Measurements from ENCODE around the gene LYSMD1. TPM values are rescaled to one million over a fixed set of nuclear protein-coding genes. Genes with fewer than 3 reads are reported as not detected.

LYSMD1 gene
- total and polyA plus RNA-seq, 2 of the 4 experiments (the other 2 are of a cell fraction): 5.9 to 10.4 TPM

DNA sequence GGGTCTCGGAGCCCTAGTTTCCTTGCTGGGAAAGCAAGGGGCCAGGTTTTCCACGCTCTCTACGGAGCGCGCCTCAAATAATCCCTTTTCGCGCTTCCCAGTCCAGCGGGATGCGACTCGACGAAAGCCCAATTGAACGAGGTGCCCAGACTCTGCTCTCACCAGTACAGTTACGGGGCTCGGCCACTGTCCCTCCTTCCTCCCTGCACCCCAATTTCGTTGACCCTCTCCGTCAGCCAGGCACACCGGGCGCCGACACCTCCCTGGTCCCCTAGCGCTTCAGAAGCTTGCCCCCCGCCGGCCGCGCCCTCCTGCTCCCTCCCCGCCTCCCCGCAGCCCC, 19.7 kb downstream of the LYSMD1 start:
- H2AFZ ChIP-seq (replicated peaks; ENCODE audit: low read length, poor library complexity): peak overlapping the region; percentile 91
- no TSS peak for BruUV-seq (replicated peaks)
- H3K9me1 ChIP-seq (ENCODE audit: insufficient read depth, low read length): peaks cover 4% of the 10 kb centered on the region; the same call in 1 of the 2 replicates
- H3K23ac ChIP-seq (ENCODE audit: low read depth, low read length): peak overlapping the region; percentile 87; the same call in 1 of the 2 replicates
- ATAC-seq (ENCODE audit: low read depth): peak; percentile 20
- H2BK20ac ChIP-seq (ENCODE audit: low read depth, low read length): no peak overlapping the region
- no peak overlapping the region; a peak in 1 of 4 replicates for H4K8ac ChIP-seq (ENCODE audit: low read depth in 2 of 2, low read length in 2 of 2)
- H3K9ac ChIP-seq (ENCODE audit: low read depth, low read length): peak overlapping the region; percentile 79
- no peaks in the 10 kb centered on the region for H3K9me3 ChIP-seq (ENCODE audit: control insufficient read depth, insufficient read depth, low read length)
- peak overlapping the region; percentile 61; the same call in 1 of the 2 replicates for H3K14ac ChIP-seq (replicated peaks; ENCODE audit: low read depth, low read length)
- H3K56ac ChIP-seq (ENCODE audit: extremely low read depth, insufficient read depth, low read length): no peak overlapping the region
- H3K4ac ChIP-seq (ENCODE audit: low read depth, low read length): no peak overlapping the region; the same call in 1 of the 2 replicates
- no peaks in the 10 kb centered on the region for H3K36me3 ChIP-seq (ENCODE audit: control insufficient read depth, insufficient read depth, low read length)
- dilution Hi-C loops (cut with HindIII; ENCODE audit: low sequenced_read_pairs, unreplicated experiment): no loop called here
- peak overlapping the region; percentile 77 for H3K4me3 ChIP-seq (ENCODE audit: insufficient read depth, low read depth, low read length)
- peaks cover 5% of the 10 kb centered on the region; the same call in 1 of the 2 replicates for H4K20me1 ChIP-seq (ENCODE audit: insufficient read depth, low read length)
- intact Hi-C loops (cut with micrococcal nuclease): loop anchor here (5.0 kb wide), 1 partner anchor 74 kb away; the partner anchor contains the start of gene GABPB2
- H2BK5ac ChIP-seq (ENCODE audit: low read depth, low read length, poor library complexity, severe bottlenecking): no peak overlapping the region
- no peak overlapping the region for H2BK120ac ChIP-seq (ENCODE audit: low read depth, low read length)
- TF ChIP-seq CHD1 (IDR thresholded peaks at IDR 0.05; ENCODE audit: low read depth, low read length): no peak
- TF ChIP-seq POLR2A (IDR thresholded peaks at IDR 0.05; ENCODE audit: low read depth, low read length): no peak
- no peak for TF ChIP-seq NFE2L2 (IDR thresholded peaks at IDR 0.05; ENCODE audit: low read depth, low read length)
- no peak for TF ChIP-seq SMC3 (IDR thresholded peaks at IDR 0.05; ENCODE audit: low read depth, low read length)
- TF ChIP-seq, protein P1, sequence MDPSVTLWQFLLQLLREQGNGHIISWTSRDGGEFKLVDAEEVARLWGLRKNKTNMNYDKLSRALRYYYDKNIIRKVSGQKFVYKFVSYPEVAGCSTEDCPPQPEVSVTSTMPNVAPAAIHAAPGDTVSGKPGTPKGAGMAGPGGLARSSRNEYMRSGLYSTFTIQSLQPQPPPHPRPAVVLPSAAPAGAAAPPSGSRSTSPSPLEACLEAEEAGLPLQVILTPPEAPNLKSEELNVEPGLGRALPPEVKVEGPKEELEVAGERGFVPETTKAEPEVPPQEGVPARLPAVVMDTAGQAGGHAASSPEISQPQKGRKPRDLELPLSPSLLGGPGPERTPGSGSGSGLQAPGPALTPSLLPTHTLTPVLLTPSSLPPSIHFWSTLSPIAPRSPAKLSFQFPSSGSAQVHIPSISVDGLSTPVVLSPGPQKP (IDR thresholded peaks at IDR 0.05; ENCODE audit: borderline replicate concordance, low read depth, low read length): no peak
- TF ChIP-seq USF2 (IDR thresholded peaks at IDR 0.05; ENCODE audit: low read depth, low read length): no peak
- TF ChIP-seq RFX5 (IDR thresholded peaks at IDR 0.05; ENCODE audit: low read depth, low read length): no peak
- no peak for TF ChIP-seq CEBPB (IDR thresholded peaks at IDR 0.05; ENCODE audit: low read depth, low read length)
- no peak for TF ChIP-seq RAD21 (IDR thresholded peaks at IDR 0.05; ENCODE audit: low read length)
- TF ChIP-seq MAZ (IDR thresholded peaks at IDR 0.05; ENCODE audit: borderline replicate concordance, low read depth, low read length): no peak
- no peak for TF ChIP-seq MXI1 (IDR thresholded peaks at IDR 0.05; ENCODE audit: borderline replicate concordance, low read depth, low read length)
- no peak for TF ChIP-seq MAFK (IDR thresholded peaks at IDR 0.05; ENCODE audit: low read depth, low read length)
- no peak for TF ChIP-seq FOS (IDR thresholded peaks at IDR 0.05; ENCODE audit: low read depth, low read length)
- no peak for TF ChIP-seq CTCF (conservative IDR thresholded peaks at IDR 0.05; ENCODE audit: low read depth, low read length)
- no peak for TF ChIP-seq BHLHE40 (IDR thresholded peaks at IDR 0.05; ENCODE audit: low read depth, low read length)
- TF ChIP-seq RCOR1 (IDR thresholded peaks at IDR 0.05; ENCODE audit: insufficient replicate concordance, low read length): no peak
- WGBS, 2 experiments (ENCODE audit: extremely low coverage in 2 of 2, insufficient read length in 1 of 2): 0% methylated on average over 16 of the region's 26 CpGs; no CpG with 5 or more reads in 1 of the 2 experiments
- no peak for DNase-seq
- H2AK9ac ChIP-seq (replicated peaks; ENCODE audit: low read depth, low read length, poor library complexity): peak overlapping the region; percentile 85
- in situ Hi-C loops (cut with MboI; ENCODE audit: low sequenced_read_pairs): no loop called here
- peaks cover 0 to 6% of the 10 kb centered on the region in 2 experiments; a peak in 1 of 4 replicates for H3K79me1 ChIP-seq (ENCODE audit: low read depth in 1 of 2, low read length in 2 of 2)
- H2BK15ac ChIP-seq (ENCODE audit: low read depth, low read length): no peak overlapping the region
- H4K91ac ChIP-seq (ENCODE audit: insufficient read depth, low read depth, low read length): no peak overlapping the region
- H3K27me3 ChIP-seq (ENCODE audit: control insufficient read depth, insufficient read depth, low read length): peaks cover 2% of the 10 kb centered on the region; the same call in 1 of the 2 replicates
- H3K4me2 ChIP-seq (ENCODE audit: low read depth, low read length): peak overlapping the region; percentile 91
- H3K4me1 ChIP-seq (ENCODE audit: control insufficient read depth, insufficient read depth, low read length): peaks cover 5% of the 10 kb centered on the region
- ChIA-PET POLR2A (ENCODE audit: unreplicated experiment) (no interaction called here), CTCF (no interaction called here)
- H3K18ac ChIP-seq (ENCODE audit: low read depth, low read length): no peak overlapping the region
- no peak overlapping the region for H4K5ac ChIP-seq (ENCODE audit: low read depth, low read length)
- H3K27ac ChIP-seq (ENCODE audit: insufficient read depth, low read length): no peak overlapping the region
- no peak overlapping the region for H2AK5ac ChIP-seq (ENCODE audit: low read depth, low read length)

Measured in IMR-90 (cell line).